GM19397 (cell line): ENCODE measurements around the gene NRBF2.
"Not testable (repeated sequence)": the region's sequence is repeated elsewhere in the genome, so short reads cannot be mapped to it uniquely, and the experiment has no call there.

Source experiments
- ATAC-seq: cut with Tn5 transposase; IDR thresholded peaks from one replicate; pipeline ENCODE4 v1.9.1; 2021; ENCODE audit warnings: mild to moderate bottlenecking, moderate library complexity; ENCODE audit not compliant: unreplicated experiment

The NRBF2 gene

DNA sequence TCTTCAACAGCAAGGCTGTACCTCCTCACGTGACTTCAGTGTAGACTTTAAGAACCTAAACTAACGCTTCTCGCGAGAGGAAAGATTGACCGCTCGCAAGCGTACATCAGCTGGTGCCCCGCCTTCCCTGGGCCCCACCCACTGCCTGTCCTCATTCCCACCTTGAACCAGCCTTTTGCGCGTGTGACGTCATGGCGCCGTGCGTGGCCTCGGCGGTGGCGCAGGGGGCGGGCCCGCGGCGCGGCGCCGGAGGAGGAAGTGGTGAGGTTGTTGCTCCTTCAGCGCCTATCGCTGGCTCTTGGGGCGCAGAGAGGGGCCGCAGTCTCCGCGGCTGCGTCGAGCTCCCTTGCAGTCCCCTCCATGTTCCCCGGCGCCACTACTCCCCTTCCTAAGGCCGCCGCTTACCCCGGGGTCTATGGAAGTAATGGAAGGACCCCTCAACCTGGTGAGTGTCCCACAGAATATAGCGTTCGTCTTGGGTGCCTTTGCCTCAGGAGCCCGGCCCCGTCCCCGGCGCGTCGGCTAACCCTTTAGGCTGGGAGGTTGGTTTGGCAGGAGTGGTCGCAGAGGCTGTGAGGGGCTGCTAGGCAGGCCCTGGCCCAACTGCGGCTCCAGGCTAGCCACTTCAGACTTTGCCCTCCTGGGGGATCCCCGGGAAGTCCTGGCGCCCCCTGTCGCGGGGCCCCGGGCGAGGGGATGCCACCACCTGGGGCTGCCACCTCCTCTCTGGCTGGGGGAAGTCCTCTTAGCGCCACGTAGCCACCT is at the start of gene NRBF2:
NRBF2 (plus strand) TSS at position 273 of the 765 bp plus-strand sequence; CDS start at position 416, 143 bp downstream.
- peak; percentile 97 for ATAC-seq

DNA sequence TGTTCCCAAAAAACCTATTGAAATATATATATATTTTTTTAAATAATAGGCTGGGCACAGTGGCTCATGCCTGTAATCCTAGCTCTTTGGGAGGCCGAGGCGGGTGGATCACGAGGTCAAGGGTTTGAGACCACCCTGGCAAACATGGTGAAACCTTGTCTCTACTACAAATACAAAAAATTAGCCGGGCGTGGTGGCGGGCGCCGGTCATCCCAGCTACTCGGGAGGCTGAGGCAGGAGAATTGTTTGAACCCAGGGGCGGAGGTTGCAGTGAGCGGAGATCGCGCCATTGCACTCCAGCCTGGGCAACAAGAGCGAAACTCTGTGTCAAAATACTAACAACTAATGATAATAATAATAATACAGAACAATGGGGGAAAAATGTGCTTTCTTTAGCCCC is 49.7 kb upstream of the NRBF2 start:
- ATAC-seq: not testable (repeated sequence)

GRCh38 chr10:63083904-63084689 is 49.0 kb upstream of the NRBF2 start:
- ATAC-seq: peak; percentile 82

GRCh38 chr10:63084690-63085382 is 48.3 kb upstream of the NRBF2 start:
- ATAC-seq: no peak

DNA sequence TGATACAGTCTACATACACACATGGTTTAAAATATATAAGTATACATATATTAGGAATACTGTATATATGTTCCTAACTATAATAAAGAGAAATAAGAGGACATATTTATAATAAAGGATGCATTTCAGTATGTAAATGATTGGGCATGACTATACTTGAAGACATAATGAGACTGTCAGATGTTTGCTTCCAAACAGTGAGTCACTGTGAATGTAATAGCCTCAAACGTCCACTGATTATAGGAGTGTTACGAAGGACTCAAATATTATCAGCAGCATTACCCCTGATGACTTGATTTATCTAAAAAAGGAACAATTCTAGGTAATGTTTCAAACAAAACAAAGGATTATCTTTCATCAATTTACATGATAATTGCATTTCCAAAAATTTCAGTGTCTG is 39.9 kb upstream of the NRBF2 start:
- ATAC-seq: no peak

DNA sequence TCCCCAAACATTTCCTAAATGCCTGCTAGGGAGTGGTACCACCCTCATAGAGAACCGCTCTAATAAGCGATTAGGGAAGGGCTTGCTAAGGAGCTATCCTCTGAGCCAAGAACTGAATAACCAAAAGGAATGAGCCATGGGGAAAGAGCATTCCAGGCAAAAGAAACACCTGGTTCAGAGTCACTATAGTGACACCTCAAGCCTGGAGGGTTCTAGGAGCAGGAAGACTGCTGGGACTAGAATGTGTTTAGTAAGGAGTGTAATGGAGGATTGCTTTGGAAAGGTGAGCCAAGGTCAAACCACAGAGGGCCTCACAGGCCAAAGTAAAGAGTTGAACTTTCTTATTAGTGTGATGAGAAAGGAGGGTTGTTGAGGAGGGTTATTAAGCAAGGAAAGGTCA is 38.7 kb upstream of the NRBF2 start:
- no peak for ATAC-seq

- ATAC-seq: no peak
These were observed 38.2 kb upstream of the NRBF2 start for GRCh38 chr10:63094881-63095280.

- ATAC-seq: no peak
These were observed 33.4 kb upstream of the NRBF2 start for GRCh38 chr10:63099734-63100133.

DNA sequence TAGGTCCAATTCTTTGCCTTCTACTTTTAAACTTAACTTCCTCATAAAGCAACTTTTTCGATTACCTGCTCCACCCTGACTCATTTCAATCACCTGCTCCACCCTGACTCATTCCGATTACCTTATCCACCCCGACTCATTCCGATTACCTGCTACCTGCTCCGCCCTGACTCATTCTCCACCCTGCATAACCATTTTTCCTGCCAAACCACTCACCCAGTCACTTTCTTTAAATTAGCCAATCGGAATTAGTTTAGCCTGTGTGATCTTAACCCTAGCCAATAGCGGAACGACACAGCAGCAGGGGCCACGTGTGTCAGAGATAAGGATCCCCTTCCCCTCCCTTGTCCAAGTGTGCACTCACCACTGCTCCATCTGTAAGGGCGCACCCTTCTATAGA is 32.0 kb upstream of the NRBF2 start:
- not testable (repeated sequence) for ATAC-seq

- not testable (repeated sequence) for ATAC-seq
These were observed 30.7 kb upstream of the NRBF2 start for GRCh38 chr10:63102279-63102883.

GRCh38 chr10:63103178-63103577 is 29.9 kb upstream of the NRBF2 start:
- ATAC-seq: not testable (repeated sequence)

DNA sequence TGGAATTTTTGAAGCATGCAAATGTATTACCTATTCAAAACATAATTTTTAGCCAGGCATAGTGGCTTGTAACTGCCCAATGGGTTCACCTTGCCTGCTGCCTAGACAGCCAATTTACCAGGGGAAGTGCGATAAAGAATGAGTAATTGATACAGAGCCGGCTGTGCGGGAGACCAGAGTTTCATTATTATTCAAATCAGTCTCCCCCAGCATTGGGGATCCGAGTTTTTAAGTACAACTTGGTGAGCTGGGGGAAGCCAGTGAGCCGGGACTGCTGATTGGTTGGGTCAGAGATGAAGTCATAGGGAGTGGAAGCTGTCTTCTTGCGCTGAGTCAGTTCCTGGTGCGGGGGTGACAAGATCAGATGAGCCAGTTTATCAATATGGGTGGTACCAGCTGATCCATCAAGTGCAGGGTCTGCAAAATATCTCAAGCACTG is 29.1 kb upstream of the NRBF2 start:
- ATAC-seq: no peak

- ATAC-seq: no peak
These were observed 27.7 kb upstream of the NRBF2 start for GRCh38 chr10:63105225-63106110.

- no peak for ATAC-seq
These were observed 26.9 kb upstream of the NRBF2 start for GRCh38 chr10:63106111-63106755.

DNA sequence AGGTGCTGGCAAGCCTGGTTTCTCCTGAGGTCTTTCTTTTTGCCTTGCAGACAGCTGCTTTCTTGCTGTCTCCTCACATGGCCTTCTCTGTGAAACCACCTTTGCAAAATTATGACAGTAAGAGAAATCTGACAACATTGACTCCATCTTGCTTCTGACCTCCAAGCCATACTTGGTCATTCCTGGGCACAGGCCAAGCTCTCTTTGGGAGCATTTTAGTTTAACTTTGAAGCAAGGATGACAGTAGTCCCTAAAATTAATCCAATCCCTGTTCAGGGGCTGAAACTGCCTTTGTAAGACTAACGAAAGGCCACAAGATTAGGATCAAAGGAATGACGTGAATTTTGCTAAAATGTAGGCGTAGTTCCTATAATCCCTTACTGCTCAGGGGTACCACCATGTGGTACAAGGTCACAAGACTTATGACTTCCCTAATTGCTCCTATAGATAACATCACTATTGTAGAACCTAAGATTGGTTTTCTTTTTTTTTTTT is 25.1 kb upstream of the NRBF2 start:
- no peak for ATAC-seq

DNA sequence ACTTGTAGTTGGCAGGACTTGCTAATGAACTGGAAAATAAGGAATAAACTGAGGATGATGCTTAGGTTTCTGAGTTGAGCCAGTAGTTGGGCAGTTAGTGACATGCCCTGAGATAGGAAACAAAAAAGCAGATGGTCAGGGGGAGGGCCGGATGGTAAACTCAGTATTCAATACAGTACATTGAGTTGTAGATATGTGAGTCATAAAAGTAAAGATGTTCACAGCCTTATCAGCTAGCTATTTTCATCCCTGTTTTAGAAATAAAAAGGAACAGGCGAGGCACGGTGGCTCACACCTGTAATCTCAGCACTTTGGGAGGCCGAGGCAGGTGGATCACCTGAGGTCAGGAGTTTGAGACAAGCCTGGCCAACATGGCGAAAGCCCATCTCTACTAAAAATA is 22.2 kb upstream of the NRBF2 start:
- no peak for ATAC-seq

DNA sequence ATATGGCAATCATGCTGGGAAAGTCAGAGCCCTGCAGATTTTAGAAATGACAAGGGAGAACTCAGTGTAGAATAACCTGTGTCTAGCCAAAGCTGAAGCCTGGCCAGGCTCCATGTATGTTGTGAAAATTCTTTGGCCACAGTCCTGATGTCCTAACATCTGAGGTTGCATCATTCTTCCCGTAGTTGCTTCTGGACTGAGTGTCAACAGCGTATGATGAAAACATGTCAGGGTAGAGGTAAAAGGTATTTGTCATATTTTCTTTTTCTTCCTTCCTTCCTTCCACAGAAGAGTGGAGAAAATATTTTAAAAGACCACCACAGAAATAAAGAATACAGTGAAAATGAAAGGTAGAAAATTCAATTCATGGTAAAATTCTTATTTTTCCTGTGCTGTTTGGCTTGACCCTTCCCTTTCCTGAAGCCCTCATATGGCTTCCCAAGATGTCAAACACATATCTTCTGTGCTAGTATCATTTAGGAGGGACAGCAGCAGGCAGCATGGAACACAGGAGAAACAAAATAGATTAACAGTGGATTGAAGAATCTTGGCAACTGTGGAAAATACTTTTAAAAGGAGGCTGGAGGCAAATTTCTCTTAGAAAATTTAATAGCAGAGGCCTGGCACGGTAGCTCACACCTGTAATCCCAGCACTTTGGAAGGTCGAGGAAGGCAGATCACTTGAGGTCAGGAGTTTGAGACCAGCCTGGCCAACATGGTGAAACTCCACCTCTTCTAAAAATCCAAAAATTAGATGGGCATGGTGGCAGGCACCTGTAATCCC is 18.9 kb upstream of the NRBF2 start:
- no peak for ATAC-seq

DNA sequence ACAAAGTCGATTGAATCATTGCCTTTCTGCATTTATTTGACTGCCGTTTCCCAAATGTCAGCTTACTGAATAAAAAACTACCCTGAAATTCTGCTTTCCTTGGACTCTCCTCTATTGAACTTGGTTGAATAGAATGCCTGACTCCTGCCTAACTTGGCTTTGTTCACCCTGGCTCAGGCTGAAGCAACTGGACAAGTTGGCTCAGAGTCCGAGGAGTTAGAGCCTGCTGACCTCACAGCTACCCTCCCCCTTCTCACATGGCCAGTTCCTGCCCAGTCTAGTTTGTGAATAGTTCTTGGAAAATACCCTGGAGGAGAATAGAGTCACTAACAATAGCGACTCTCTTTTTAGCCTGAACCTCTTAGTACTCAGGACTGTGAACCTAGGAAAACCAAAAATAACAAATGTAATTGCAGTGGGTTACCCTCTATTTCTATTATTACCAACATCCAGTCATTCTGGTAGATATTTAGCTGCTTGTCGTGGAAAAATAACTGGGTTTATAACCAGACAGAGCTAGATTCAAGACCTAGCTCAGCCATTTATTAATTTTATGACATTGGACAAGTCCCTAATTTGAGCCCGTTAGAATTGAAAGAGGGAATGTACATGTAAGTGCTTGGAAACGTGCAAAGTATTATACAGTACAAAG is 17.3 kb upstream of the NRBF2 start:
- no peak for ATAC-seq
